Keratinocyte (primary cell): Measurements from ENCODE around the gene SND1. TPM values are rescaled to one million over a fixed set of nuclear protein-coding genes. Genes with fewer than 3 reads are reported as not detected.

ENCODE experiments used
- DNase-seq: peaks from one replicate; pipeline ENCODE4 v3.0.0-alpha.2; 2011; ENCODE audit warnings: low read depth, missing footprints, low spot score
- FAIRE-seq: peaks from 2 replicates; lab custom pipeline; 2011; peaks lifted over from hg19 to GRCh38; lab: Jason Lieb, UNC
- H2AFZ ChIP-seq: 2 replicates; pipeline ENCODE4 v1.6.0; 2012; ENCODE audit warnings: low read length, control low read depth, inconsistent platforms; ENCODE audit not compliant: control insufficient read depth
- H3K27ac ChIP-seq: 2 replicates; pipeline ENCODE4 v1.5.1; 2011; ENCODE audit warnings: low read length; ENCODE audit not compliant: control insufficient read depth, insufficient read depth
- H3K27me3 ChIP-seq: 3 replicates; pipeline ENCODE4 v1.6.0; 2011; ENCODE audit warnings: low read length; ENCODE audit not compliant: control insufficient read depth, insufficient read depth; ENCODE audit errors: extremely low read depth
- H3K36me3 ChIP-seq, 2 experiments: 2 replicates in 1 of 2; 3 replicates in 1 of 2; pipeline ENCODE4 v1.5.1; 2011; ENCODE audit warnings: low read length in 2 of 2, mild to moderate bottlenecking in 1 of 2; ENCODE audit not compliant: control insufficient read depth in 2 of 2, insufficient read depth in 2 of 2; ENCODE audit errors: extremely low read depth in 1 of 2
- H3K4me1 ChIP-seq: 3 replicates; pipeline ENCODE4 v1.5.1; 2011; ENCODE audit warnings: low read length; ENCODE audit not compliant: control insufficient read depth, insufficient read depth; ENCODE audit errors: extremely low read depth
- H3K4me2 ChIP-seq: 3 replicates; pipeline ENCODE4 v1.6.0; 2011; ENCODE audit warnings: low read depth, low read length; ENCODE audit not compliant: control insufficient read depth, insufficient read depth; ENCODE audit errors: extremely low read depth
- H3K4me3 ChIP-seq, 3 experiments: fragments of 200-600 bp in 1 of 3; sonication (generic) in 1 of 3; 2 replicates in 2 of 3; 3 replicates in 1 of 3; pipeline ENCODE4 v1.5.1; 2011 to 2016; ENCODE audit warnings: low read length in 3 of 3, mild to moderate bottlenecking in 3 of 3, control low read depth in 2 of 3, inconsistent platforms in 1 of 3, low read depth in 1 of 3, mixed read lengths in 1 of 3, mixed run types in 1 of 3, moderate library complexity in 1 of 3; ENCODE audit not compliant: control insufficient read depth in 2 of 3, insufficient read depth in 2 of 3; ENCODE audit errors: extremely low read depth in 1 of 3
- H3K79me2 ChIP-seq: 2 replicates; pipeline ENCODE4 v1.6.0; 2012; ENCODE audit warnings: low read length; ENCODE audit not compliant: control insufficient read depth, insufficient read depth
- H3K9ac ChIP-seq: 3 replicates; pipeline ENCODE4 v1.6.0; 2011; ENCODE audit warnings: low read length; ENCODE audit not compliant: control insufficient read depth, insufficient read depth; ENCODE audit errors: extremely low read depth
- H3K9me1 ChIP-seq: 3 replicates; pipeline ENCODE4 v1.6.0; 2011; ENCODE audit warnings: low read length; ENCODE audit not compliant: control insufficient read depth, insufficient read depth; ENCODE audit errors: extremely low read depth
- H3K9me3 ChIP-seq: 2 replicates; pipeline ENCODE4 v1.5.1; 2012; ENCODE audit warnings: low read depth, low read length; ENCODE audit not compliant: control insufficient read depth
- H4K20me1 ChIP-seq: 3 replicates; pipeline ENCODE4 v1.6.0; 2011; ENCODE audit warnings: low read length; ENCODE audit not compliant: control insufficient read depth, insufficient read depth; ENCODE audit errors: extremely low read depth
- CTCF ChIP-seq, 3 experiments: IDR thresholded peaks in 1 of 3; conservative IDR thresholded peaks in 1 of 3; optimal IDR thresholded peaks in 1 of 3; 2 replicates in 2 of 3; 3 replicates in 1 of 3; pipeline versions ENCODE3 to v1.5.1; 2011; ENCODE audit warnings: low read length in 3 of 3, mild to moderate bottlenecking in 3 of 3, moderate library complexity in 2 of 3, control low read depth in 1 of 3, inconsistent platforms in 1 of 3; ENCODE audit not compliant: insufficient read depth in 2 of 3; ENCODE audit errors: extremely low read depth in 1 of 3
- EZH2 ChIP-seq: IDR thresholded peaks from one replicate; pipeline ENCODE4 v1.6.1; 2012; ENCODE audit warnings: inconsistent platforms, mild to moderate bottlenecking, low read length, moderate library complexity
- dilution Hi-C: fragments of 300-500 bp; cut with MboI; formaldehyde crosslinking; loops from one replicate; pipeline ENCODE4 v1.7.0; 2020; ENCODE audit warnings: low sequenced_read_pairs; ENCODE audit not compliant: extremely low pct_ligation_motif_present
- polyA plus RNA-seq, 5 experiments: library from polyadenylated mRNA; depleted of rRNA in 3 of 5; stranded (reverse) in 3 of 5; stranded (forward) in 1 of 5; unstranded in 1 of 5; fragments of >200 nt; gene quantifications; 1 replicate in 1 of 5; 2 replicates in 3 of 5; 3 replicates in 1 of 5; pipeline versions ENCODE4 v1.2.1 to v1.2.3, GENCODE V29; 2011 to 2012; ENCODE audit warnings: missing spikeins in 2 of 5, low read depth in 1 of 5, low replicate concordance in 1 of 5

Gene SND1
- polyA plus RNA-seq, 1 donor (not counting 4 experiments of a cell fraction or from before 2014, with no cell fraction given), result 140 TPM

GRCh38 chr7:128076796-128077271 lies 424.8 kb downstream of the SND1 start:
- Histone ChIP-seq H2AFZ (no peak overlapping the region), H3K9me1 (no peaks in the 10 kb centered on the region), H4K20me1 (no peaks in the 10 kb centered on the region), H3K79me2 (no peaks in the 10 kb centered on the region), H3K4me3 (no peak overlapping the region), H3K27me3 (no peaks in the 10 kb centered on the region), H3K4me1 (no peaks in the 10 kb centered on the region), H3K4me2 (no peak overlapping the region), H3K36me3 (peaks cover 20 to 43% of the 10 kb centered on the region in 2 experiments), H3K27ac (no peak overlapping the region), H3K9ac (no peak overlapping the region), H3K9me3 (no peaks in the 10 kb centered on the region)
- FAIRE-seq (no peak), DNase-seq (no peak)
- TF ChIP-seq EZH2 (no peak), CTCF (optimal IDR thresholded peaks at IDR 0.05 in 1 of 3, IDR thresholded peaks at IDR 0.05 in 1 of 3, conservative IDR thresholded peaks at IDR 0.05 in 1 of 3; ENCODE audit: extremely low read depth in 1 of 3, insufficient read depth in 2 of 3, low read length in 3 of 3) (no peak)
- dilution Hi-C loops, result no loop called here

- TF ChIP-seq CTCF (optimal IDR thresholded peaks at IDR 0.05 in 1 of 3, IDR thresholded peaks at IDR 0.05 in 1 of 3, conservative IDR thresholded peaks at IDR 0.05 in 1 of 3; ENCODE audit: extremely low read depth in 1 of 3, insufficient read depth in 2 of 3, low read length in 3 of 3), result no peak
- no peak for TF ChIP-seq EZH2
- FAIRE-seq, result no peak
- Histone ChIP-seq H3K27me3 (no peaks in the 10 kb centered on the region), H3K9me1 (no peaks in the 10 kb centered on the region), H3K9me3 (no peaks in the 10 kb centered on the region), H2AFZ (no peak overlapping the region), H3K9ac (no peak overlapping the region), H3K4me3 (no peak overlapping the region), H3K4me2 (no peak overlapping the region), H3K27ac (no peak overlapping the region), H4K20me1 (no peaks in the 10 kb centered on the region), H3K4me1 (no peaks in the 10 kb centered on the region), H3K36me3 (peaks cover 29 to 50% of the 10 kb centered on the region in 2 experiments), H3K79me2 (no peaks in the 10 kb centered on the region)
- dilution Hi-C loops, result no loop called here
- DNase-seq, result no peak
Observed at GRCh38 chr7:128078309-128078708, 426.3 kb downstream of the SND1 start.
